ENCODE results near the gene NANP. TPM values are rescaled to one million over a fixed set of nuclear protein-coding genes. Genes with fewer than 3 reads are reported as not detected.
"Not testable (repeated sequence)": the region's sequence is repeated elsewhere in the genome, so short reads cannot be mapped to it uniquely, and the experiment has no call there.

NANP gene
- total RNA-seq, 1 experiment from 2014 or later, result 7.1 TPM

DNA sequence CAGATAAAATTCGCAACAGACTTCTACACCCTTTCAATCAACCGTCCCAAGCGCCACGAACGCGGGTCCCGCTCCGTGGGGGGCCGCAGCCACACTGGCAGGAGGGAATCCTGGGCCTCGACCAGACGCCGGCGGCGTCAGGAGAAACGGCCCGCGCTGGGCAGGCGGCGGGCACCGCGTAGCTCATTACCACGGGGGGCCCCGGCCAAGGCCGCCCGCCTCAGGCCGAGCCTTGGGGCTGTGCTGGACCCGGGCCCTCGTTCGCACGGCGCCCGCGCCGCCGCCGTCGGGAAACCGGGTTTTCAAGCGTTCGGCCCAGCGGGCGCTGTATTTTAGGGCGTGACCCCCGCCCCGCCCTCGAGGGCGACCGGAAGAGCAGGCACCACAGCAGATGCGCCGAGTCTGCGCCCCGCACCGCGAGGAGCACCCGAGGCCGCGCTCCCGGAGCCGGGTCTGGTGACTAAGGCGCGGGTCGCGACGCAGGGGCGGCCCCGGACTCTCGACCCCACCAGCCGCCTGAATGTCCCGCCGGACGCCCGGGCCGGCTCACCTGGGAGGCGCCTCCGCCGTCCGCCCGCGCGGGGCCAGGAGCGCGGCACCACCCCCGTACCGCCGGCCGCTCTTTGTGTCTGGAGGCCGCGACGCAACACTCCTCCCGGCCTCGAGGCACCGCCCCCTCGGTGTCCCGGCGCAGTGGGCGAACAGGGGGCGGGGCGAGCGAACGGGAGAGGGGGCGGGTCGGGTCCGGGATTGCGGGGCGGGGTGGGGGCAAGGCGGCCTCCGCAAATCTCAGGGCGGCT, 38.7 kb downstream of the NANP start, which contains the start of gene NINL:
Gene NINL (minus strand): TSS at position 627 of the 800 bp plus-strand sequence. CDS start 58,944 bp downstream, outside the sequence.
- Mint-ChIP-seq H3K36me3 (ENCODE audit: insufficient read depth in 1 of 3, low read depth in 3 of 3) (peaks cover 22% of the 10 kb centered on the region in 3 experiments), H3K4me3 (peak within 1 kb of the TSS; percentile 83 to 91), H3K27me3 (ENCODE audit: low read depth) (no peaks in the 10 kb centered on the region; the same call in 1 of the 2 replicates), H3K9me3 (peaks cover 0 to 2% of the 10 kb centered on the region in 2 experiments; a peak in 2 of 5 replicates), H3K4me1 (peaks cover 27 to 40% of the 10 kb centered on the region in 2 experiments), H3K27ac (peak within 1 kb of the TSS; percentile 96 to 99 (median 98))
- TF ChIP-seq, protein P1, sequence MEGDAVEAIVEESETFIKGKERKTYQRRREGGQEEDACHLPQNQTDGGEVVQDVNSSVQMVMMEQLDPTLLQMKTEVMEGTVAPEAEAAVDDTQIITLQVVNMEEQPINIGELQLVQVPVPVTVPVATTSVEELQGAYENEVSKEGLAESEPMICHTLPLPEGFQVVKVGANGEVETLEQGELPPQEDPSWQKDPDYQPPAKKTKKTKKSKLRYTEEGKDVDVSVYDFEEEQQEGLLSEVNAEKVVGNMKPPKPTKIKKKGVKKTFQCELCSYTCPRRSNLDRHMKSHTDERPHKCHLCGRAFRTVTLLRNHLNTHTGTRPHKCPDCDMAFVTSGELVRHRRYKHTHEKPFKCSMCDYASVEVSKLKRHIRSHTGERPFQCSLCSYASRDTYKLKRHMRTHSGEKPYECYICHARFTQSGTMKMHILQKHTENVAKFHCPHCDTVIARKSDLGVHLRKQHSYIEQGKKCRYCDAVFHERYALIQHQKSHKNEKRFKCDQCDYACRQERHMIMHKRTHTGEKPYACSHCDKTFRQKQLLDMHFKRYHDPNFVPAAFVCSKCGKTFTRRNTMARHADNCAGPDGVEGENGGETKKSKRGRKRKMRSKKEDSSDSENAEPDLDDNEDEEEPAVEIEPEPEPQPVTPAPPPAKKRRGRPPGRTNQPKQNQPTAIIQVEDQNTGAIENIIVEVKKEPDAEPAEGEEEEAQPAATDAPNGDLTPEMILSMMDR (conservative IDR thresholded peaks at IDR 0.05), result no peak
- WGBS (ENCODE audit: extremely low coverage, insufficient read length, low lambda C conversion rate), result no CpG with 5 or more reads among the region's 108 CpGs
- peaks cover 16% of the 10 kb centered on the region; the same call in 1 of the 2 replicates for H3K79me2 ChIP-seq (ENCODE audit: insufficient read depth, low read length)
- peak within 1 kb of the TSS; percentile 99 for H4K5ac ChIP-seq (ENCODE audit: insufficient read length, low read depth, low read length)
- peak within 1 kb of the TSS; percentile 96 for H4K91ac ChIP-seq (ENCODE audit: insufficient read length, low read depth, low read length)
- no peak within 1 kb of the TSS for H3K23ac ChIP-seq (ENCODE audit: insufficient read length, low read depth, low read length)
- H2BK5ac ChIP-seq (ENCODE audit: insufficient read length, low read length), result peak within 1 kb of the TSS; percentile 84
- H3K27me3 ChIP-seq (ENCODE audit: insufficient read depth, low read length), result no peaks in the 10 kb centered on the region
- no peak within 1 kb of the TSS for H2BK120ac ChIP-seq (ENCODE audit: low read depth, low read length, poor library complexity, severe bottlenecking)
- no peak within 1 kb of the TSS for H2AK5ac ChIP-seq (ENCODE audit: insufficient read length, low read length)
- H3T11ph ChIP-seq (ENCODE audit: low read length), result peak within 1 kb of the TSS; percentile 79
- H3K4me1 ChIP-seq (ENCODE audit: insufficient read depth, low read length), result no peaks in the 10 kb centered on the region
- H2BK12ac ChIP-seq (ENCODE audit: insufficient read length, low read depth, low read length), result peak within 1 kb of the TSS; percentile 65
- peak; percentile 89 for DNase-seq
- peak within 1 kb of the TSS; percentile 78 for H2BK15ac ChIP-seq (ENCODE audit: low read depth, low read length)
- peak within 1 kb of the TSS; percentile 60 for H3K27ac ChIP-seq (ENCODE audit: insufficient read length, low read depth, low read length)
- H3K56ac ChIP-seq (ENCODE audit: insufficient read length, low read depth, low read length), result no peak within 1 kb of the TSS
- no peaks in the 10 kb centered on the region for H3K79me1 ChIP-seq (ENCODE audit: insufficient read depth, low read depth, low read length, poor library complexity, severe bottlenecking)
- H2AFZ ChIP-seq (ENCODE audit: low read length), result peak within 1 kb of the TSS; percentile 63
- no peak within 1 kb of the TSS for H2BK20ac ChIP-seq (ENCODE audit: low read depth, low read length, poor library complexity, severe bottlenecking)
- H3K4ac ChIP-seq (ENCODE audit: low read depth, low read length), result no peak within 1 kb of the TSS; the same call in 1 of the 2 replicates
- H3K4me2 ChIP-seq (ENCODE audit: insufficient read depth, insufficient read length, low read length), result peak within 1 kb of the TSS; percentile 100
- H4K20me1 ChIP-seq (ENCODE audit: control insufficient read depth, insufficient read depth, insufficient read length), result no peaks in the 10 kb centered on the region
- H3K9ac ChIP-seq (ENCODE audit: extremely low read depth, insufficient read length, low read length), result peak within 1 kb of the TSS; percentile 98
- H3K9me3 ChIP-seq (ENCODE audit: control insufficient read depth, low read depth, low read length), result no peaks in the 10 kb centered on the region
- H3K18ac ChIP-seq (ENCODE audit: insufficient read length, low read depth, low read length), result peak within 1 kb of the TSS; percentile 99
- H3K23me2 ChIP-seq (ENCODE audit: insufficient read length, low read depth, low read length, poor library complexity, severe bottlenecking), result peaks cover 4% of the 10 kb centered on the region
- no peak within 1 kb of the TSS for H4K8ac ChIP-seq (replicated peaks; ENCODE audit: insufficient read length, low read depth, low read length)
- H3K14ac ChIP-seq (ENCODE audit: insufficient read depth, low read length), result peak within 1 kb of the TSS; percentile 96

DNA sequence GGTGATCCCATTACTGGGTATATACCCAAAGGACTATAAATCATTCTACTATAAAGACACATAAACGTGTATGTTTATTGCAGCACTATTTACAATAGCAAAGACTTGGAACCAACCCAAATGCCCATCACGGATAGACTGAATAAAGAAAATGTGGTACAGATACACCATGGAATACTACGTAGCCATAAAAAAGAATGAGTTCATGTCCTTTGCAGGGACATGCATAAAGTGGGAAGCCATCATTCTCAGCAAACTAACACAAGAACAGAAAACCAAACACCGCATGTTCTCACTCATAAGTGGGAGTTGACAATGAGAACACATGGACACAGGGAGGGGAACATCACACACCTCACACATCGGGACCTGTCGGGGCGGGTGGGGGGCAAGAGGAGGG, 40.2 kb downstream of the NANP start:
- H3K9ac ChIP-seq (ENCODE audit: extremely low read depth, insufficient read length, low read length); H2BK12ac ChIP-seq (ENCODE audit: insufficient read length, low read depth, low read length); H3K18ac ChIP-seq (ENCODE audit: insufficient read length, low read depth, low read length); H2BK15ac ChIP-seq (ENCODE audit: low read depth, low read length); H3K56ac ChIP-seq (ENCODE audit: insufficient read length, low read depth, low read length); H3K9me3 Mint-ChIP-seq; H3K9me3 ChIP-seq (ENCODE audit: control insufficient read depth, low read depth, low read length); H2AK5ac ChIP-seq (ENCODE audit: insufficient read length, low read length); H4K5ac ChIP-seq (ENCODE audit: insufficient read length, low read depth, low read length); H2BK5ac ChIP-seq (ENCODE audit: insufficient read length, low read length); H3K79me1 ChIP-seq (ENCODE audit: insufficient read depth, low read depth, low read length, poor library complexity, severe bottlenecking); H3K23ac ChIP-seq (ENCODE audit: insufficient read length, low read depth, low read length); H4K91ac ChIP-seq (ENCODE audit: insufficient read length, low read depth, low read length); H3K23me2 ChIP-seq (ENCODE audit: insufficient read length, low read depth, low read length, poor library complexity, severe bottlenecking); H4K20me1 ChIP-seq (ENCODE audit: control insufficient read depth, insufficient read depth, insufficient read length); H3K4ac ChIP-seq (ENCODE audit: low read depth, low read length); H2BK20ac ChIP-seq (ENCODE audit: low read depth, low read length, poor library complexity, severe bottlenecking); H3K27me3 ChIP-seq (ENCODE audit: insufficient read depth, low read length); DNase-seq; H3K4me1 ChIP-seq (ENCODE audit: insufficient read depth, low read length); H3K27ac Mint-ChIP-seq; H4K8ac ChIP-seq (replicated peaks; ENCODE audit: insufficient read length, low read depth, low read length); H3K27me3 Mint-ChIP-seq (ENCODE audit: low read depth); H3K14ac ChIP-seq (ENCODE audit: insufficient read depth, low read length); H3T11ph ChIP-seq (ENCODE audit: low read length); H2BK120ac ChIP-seq (ENCODE audit: low read depth, low read length, poor library complexity, severe bottlenecking); H2AFZ ChIP-seq (ENCODE audit: low read length); H3K4me2 ChIP-seq (ENCODE audit: insufficient read depth, insufficient read length, low read length); H3K27ac ChIP-seq (ENCODE audit: insufficient read length, low read depth, low read length): not testable (repeated sequence)
- whole genome bisulfite sequencing (ENCODE audit: extremely low coverage, insufficient read length, low lambda C conversion rate), result no CpG with 5 or more reads among the region's 7 CpGs
- Mint-ChIP-seq H3K4me1 (peaks cover 37 to 51% of the 10 kb centered on the region in 2 experiments), H3K4me3 (peak overlapping the region; percentile 83 to 91), H3K36me3 (ENCODE audit: insufficient read depth in 1 of 3, low read depth in 3 of 3) (peaks cover 25 to 28% (median 26%) of the 10 kb centered on the region in 3 experiments)
- peaks cover 18% of the 10 kb centered on the region; the same call in 1 of the 2 replicates for H3K79me2 ChIP-seq (ENCODE audit: insufficient read depth, low read length)
